ENCODE measurements around the gene PSKH1. TPM values are rescaled to one million over a fixed set of nuclear protein-coding genes. Genes with fewer than 3 reads are reported as not detected.

The PSKH1 gene
- total and polyA plus RNA-seq, 4 donors = 11.8 to 32.9 (median 21.2) TPM

- ATAC-seq (ENCODE audit: insufficient read depth, low FRiP score) (peak; percentile 59), DNase-seq (peak in 2 of 3 donors; percentile 20 to 26)
- Histone ChIP-seq H3K36me3 (ENCODE audit: control insufficient read depth in 4 of 4, insufficient read depth in 4 of 4, low read length in 4 of 4) (peaks cover 0 to 4% (median 3%) of the 10 kb centered on the region in 4 donors), H3K27me3 (ENCODE audit: control insufficient read depth in 3 of 3, insufficient read depth in 3 of 3, low read length in 2 of 3) (no peaks in the 10 kb centered on the region), H3K9me3 (ENCODE audit: control insufficient read depth in 4 of 4, insufficient read depth in 3 of 4, low read length in 3 of 4) (no peaks in the 10 kb centered on the region), H3K4me1 (ENCODE audit: control insufficient read depth in 5 of 5, insufficient read depth in 5 of 5, low read length in 5 of 5) (peaks cover 20 to 43% (median 24%) of the 10 kb centered on the region in 5 donors), H3K4me3 (peak within 1 kb of the TSS; percentile 78), H3K9ac (ENCODE audit: insufficient read depth in 1 of 2, low read length in 2 of 2) (peak within 1 kb of the TSS; percentile 70 to 84), H3K27ac (ENCODE audit: low read depth in 1 of 2, low read length in 1 of 2) (peak within 1 kb of the TSS; percentile 93 to 97)
- no peak for TF ChIP-seq CTCF (IDR thresholded peaks at IDR 0.05; ENCODE audit: control extremely low read depth, extremely low read depth)
- 0 to 1% methylated on average over 37 to 62 of the region's 62 CpGs for WGBS, 2 donors
Measured at GRCh38 chr16:67847064-67847861, 45.8 kb upstream of the PSKH1 start, which contains the start of gene CENPT. TSS of gene CENPT (minus strand) at chr16:67847693. CDS start at chr16:67833859, 13,834 bp downstream.

- H3K4me3 ChIP-seq = no peak overlapping the region
- peaks cover 20 to 40% (median 24%) of the 10 kb centered on the region in 5 donors for H3K4me1 ChIP-seq (ENCODE audit: control insufficient read depth in 5 of 5, insufficient read depth in 5 of 5, low read length in 5 of 5)
- H3K27ac ChIP-seq (ENCODE audit: low read depth in 1 of 2, low read length in 1 of 2) = peak overlapping the region in 1 of 2 donors; percentile 97
Measured at GRCh38 chr16:67848118-67848517, 44.9 kb upstream of the PSKH1 start.

DNA sequence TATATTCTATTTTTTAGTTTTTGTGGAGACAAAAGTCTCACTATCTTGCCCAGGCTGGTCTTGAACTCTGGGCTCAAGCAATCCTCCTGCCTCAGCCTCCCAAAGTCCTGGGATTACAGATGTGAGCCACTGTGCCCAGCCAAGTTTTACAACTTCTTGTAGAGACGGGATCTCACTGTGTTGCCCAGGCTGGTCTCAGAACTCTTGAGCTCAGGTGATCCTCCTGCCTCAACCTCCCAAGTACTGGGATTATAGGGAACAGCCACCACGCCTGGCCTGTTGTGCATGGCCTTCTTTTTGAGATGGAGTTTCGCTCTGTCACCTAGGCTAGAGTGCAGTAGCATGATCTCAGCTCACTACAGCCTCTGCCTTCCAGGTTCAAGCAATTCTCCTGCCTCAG lies 39.4 kb upstream of the PSKH1 start:
- no peak overlapping the region for H3K4me3 ChIP-seq
- no peaks in the 10 kb centered on the region for H3K27me3 ChIP-seq (ENCODE audit: control insufficient read depth in 3 of 3, insufficient read depth in 3 of 3, low read length in 2 of 3)
- no peak overlapping the region for H3K9ac ChIP-seq (ENCODE audit: insufficient read depth in 1 of 2, low read length in 2 of 2)
- H3K4me1 ChIP-seq (ENCODE audit: control insufficient read depth in 5 of 5, insufficient read depth in 5 of 5, low read length in 5 of 5) = peaks cover 0 to 29% (median 11%) of the 10 kb centered on the region in 5 donors
- H3K36me3 ChIP-seq (ENCODE audit: control insufficient read depth in 4 of 4, insufficient read depth in 4 of 4, low read length in 4 of 4) = peaks cover 0 to 6% (median 2%) of the 10 kb centered on the region in 4 donors
- no peak overlapping the region for H3K27ac ChIP-seq (ENCODE audit: low read depth in 1 of 2, low read length in 1 of 2)
- WGBS, 2 donors = 98 to 100% methylated on average over 3 of the region's 3 CpGs
- no peaks in the 10 kb centered on the region for H3K9me3 ChIP-seq (ENCODE audit: control insufficient read depth in 4 of 4, insufficient read depth in 3 of 4, low read length in 3 of 4)
- DNase-seq (no peak), ATAC-seq (ENCODE audit: insufficient read depth, low FRiP score) (no peak)
- no peak for TF ChIP-seq CTCF (IDR thresholded peaks at IDR 0.05; ENCODE audit: control extremely low read depth, extremely low read depth)

More at GRCh38 chr16:67848118-67848517, 44.9 kb upstream of the PSKH1 start:
- no peak for ATAC-seq (ENCODE audit: insufficient read depth, low FRiP score)
- Histone ChIP-seq H3K27me3 (ENCODE audit: control insufficient read depth in 3 of 3, insufficient read depth in 3 of 3, low read length in 2 of 3) (no peaks in the 10 kb centered on the region), H3K36me3 (ENCODE audit: control insufficient read depth in 4 of 4, insufficient read depth in 4 of 4, low read length in 4 of 4) (peaks cover 0 to 4% (median 2%) of the 10 kb centered on the region in 4 donors), H3K9ac (ENCODE audit: insufficient read depth in 1 of 2, low read length in 2 of 2) (peak overlapping the region; percentile 70 to 84), H3K9me3 (ENCODE audit: control insufficient read depth in 4 of 4, insufficient read depth in 3 of 4, low read length in 3 of 4) (no peaks in the 10 kb centered on the region)
- no peak for TF ChIP-seq CTCF (IDR thresholded peaks at IDR 0.05; ENCODE audit: control extremely low read depth, extremely low read depth)
- WGBS, 2 donors = 88 to 93% methylated on average over 11 of the region's 11 CpGs
- DNase-seq = no peak

Data from lung (tissue), 12 donors.